IPS-20b (cell line): ENCODE data around the gene RALGPS1.
A peak's percentile ranks its signal among the peaks of the same experiment; 100 is the strongest.

Experiments
- H3K27ac ChIP-seq: one replicate; pipeline ENCODE4 v1.5.1; 2013; ENCODE audit warnings: low read length
- H3K27me3 ChIP-seq: 2 replicates; pipeline ENCODE4 v1.6.1; 2013; ENCODE audit warnings: mild to moderate bottlenecking, low read length, inconsistent platforms; ENCODE audit not compliant: insufficient read depth
- H3K36me3 ChIP-seq: 2 replicates; pipeline ENCODE4 v1.6.1; 2013; ENCODE audit warnings: low read depth, mild to moderate bottlenecking, inconsistent platforms, low read length, moderate library complexity; ENCODE audit not compliant: insufficient read depth
- H3K4me1 ChIP-seq: 2 replicates; pipeline ENCODE4 v1.6.1; 2013; ENCODE audit warnings: mild to moderate bottlenecking, control low read depth, inconsistent platforms, low read length, moderate library complexity; ENCODE audit not compliant: insufficient read depth
- H3K4me3 ChIP-seq: 2 replicates; pipeline ENCODE4 v1.5.1; 2013; ENCODE audit warnings: mild to moderate bottlenecking, low read length, inconsistent platforms
- H3K9ac ChIP-seq: 2 replicates; pipeline ENCODE4 v1.6.1; 2013; ENCODE audit warnings: low read depth, mild to moderate bottlenecking, inconsistent platforms, low read length, moderate library complexity
- H3K9me3 ChIP-seq: 2 replicates; pipeline ENCODE4 v1.6.1; 2013; ENCODE audit warnings: mild to moderate bottlenecking, low read depth, low read length, inconsistent platforms; ENCODE audit not compliant: insufficient read depth

The RALGPS1 gene

DNA sequence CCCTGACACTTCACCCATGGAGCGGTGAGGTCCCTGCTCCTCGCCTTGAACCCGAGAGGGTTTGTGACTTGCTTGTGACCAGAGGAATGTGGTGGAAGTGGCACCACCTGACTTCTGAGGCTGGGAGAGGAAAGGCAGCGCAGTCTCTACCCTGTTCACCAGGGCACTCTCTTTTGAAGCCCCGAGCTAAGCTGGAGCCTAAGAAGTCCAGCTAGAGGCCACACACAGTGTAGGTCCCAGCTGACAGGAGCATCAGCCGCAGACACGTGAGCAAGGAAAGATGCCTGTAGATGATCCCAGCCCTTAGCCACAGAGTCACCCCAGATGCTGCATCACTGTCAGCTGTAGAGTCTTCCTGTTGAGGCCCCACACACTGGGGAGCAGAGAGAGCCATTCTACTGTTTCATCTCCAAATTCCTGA is 209.5 kb downstream of the RALGPS1 start:
- Histone ChIP-seq H3K4me3 (no peak overlapping the region), H3K27me3 (peaks cover 17% of the 10 kb centered on the region; the same call in 1 of the 2 replicates), H3K36me3 (0 out of 2 replicates have a peak, but pooled peaks cover 7% of the 10 kb centered on the region), H3K27ac (no peak overlapping the region), H3K9me3 (no peaks in the 10 kb centered on the region), H3K4me1 (peaks cover 8% of the 10 kb centered on the region), H3K9ac (no peak overlapping the region)

- Histone ChIP-seq H3K4me3 (no peak overlapping the region), H3K4me1 (peaks cover 8% of the 10 kb centered on the region), H3K27ac (no peak overlapping the region), H3K9ac (no peak overlapping the region), H3K36me3 (no peaks in the 10 kb centered on the region), H3K27me3 (peaks cover 17% of the 10 kb centered on the region; the same call in 1 of the 2 replicates), H3K9me3 (no peaks in the 10 kb centered on the region)
These were observed 210.2 kb downstream of the RALGPS1 start for GRCh38 chr9:127124792-127125191.

- H3K36me3 ChIP-seq: no peaks in the 10 kb centered on the region
- H3K9ac ChIP-seq: no peak overlapping the region
- H3K9me3 ChIP-seq: no peaks in the 10 kb centered on the region
- peaks cover 13% of the 10 kb centered on the region for H3K4me1 ChIP-seq
- peaks cover 6% of the 10 kb centered on the region; the same call in 1 of the 2 replicates for H3K27me3 ChIP-seq
- no peak overlapping the region for H3K4me3 ChIP-seq
- no peak overlapping the region for H3K27ac ChIP-seq
These were observed 212.4 kb downstream of the RALGPS1 start for GRCh38 chr9:127126971-127127370.

DNA sequence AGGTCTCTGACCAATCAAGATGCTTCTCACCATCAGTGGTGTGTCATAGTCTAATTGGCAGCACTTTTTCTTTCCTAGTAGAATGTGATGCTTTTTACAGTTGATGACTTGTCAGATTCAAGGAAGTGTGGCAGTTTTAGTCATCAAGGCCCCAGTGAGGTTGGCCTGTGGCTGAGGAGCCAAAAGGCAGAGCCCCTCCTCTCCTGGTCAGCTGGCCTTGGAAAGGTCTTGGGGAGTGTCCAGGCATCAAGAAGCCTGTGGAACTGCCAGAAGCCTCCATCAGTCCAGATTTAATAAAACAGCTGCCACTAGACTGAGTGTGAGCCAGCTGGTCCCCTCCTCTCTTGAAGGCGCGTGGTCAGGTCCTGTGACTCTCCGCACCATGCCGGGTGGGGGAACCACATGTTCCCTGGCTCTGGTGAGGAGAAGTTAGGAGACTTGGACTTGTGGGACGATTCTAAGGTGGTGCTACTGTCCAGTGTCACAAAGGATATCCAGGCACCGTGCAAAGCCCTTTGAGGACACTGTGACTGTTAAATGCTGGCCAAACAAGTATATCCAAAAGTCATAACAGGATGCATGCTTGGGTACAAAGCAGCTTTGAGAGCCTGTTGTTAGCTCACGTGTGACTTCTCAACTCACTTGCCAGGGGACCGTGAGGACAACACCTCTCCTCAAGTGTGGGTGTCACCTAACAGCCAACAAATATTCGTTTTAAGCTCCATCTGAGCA is 213.9 kb downstream of the RALGPS1 start:
- Histone ChIP-seq H3K9me3 (no peaks in the 10 kb centered on the region), H3K27ac (no peak overlapping the region), H3K36me3 (no peaks in the 10 kb centered on the region), H3K9ac (no peak overlapping the region), H3K4me1 (peaks cover 20% of the 10 kb centered on the region), H3K4me3 (no peak overlapping the region), H3K27me3 (no peaks in the 10 kb centered on the region)

- H3K36me3 ChIP-seq: no peaks in the 10 kb centered on the region
- H3K9me3 ChIP-seq: no peaks in the 10 kb centered on the region
- no peak overlapping the region for H3K4me3 ChIP-seq
- H3K27ac ChIP-seq: no peak overlapping the region
- H3K4me1 ChIP-seq: peaks cover 21% of the 10 kb centered on the region
- H3K27me3 ChIP-seq: no peaks in the 10 kb centered on the region
- no peak overlapping the region for H3K9ac ChIP-seq
These were observed 214.6 kb downstream of the RALGPS1 start for GRCh38 chr9:127129073-127129717.

GRCh38 chr9:127129718-127130085 is 215.1 kb downstream of the RALGPS1 start:
- Histone ChIP-seq H3K27ac (no peak overlapping the region), H3K9ac (no peak overlapping the region), H3K27me3 (no peaks in the 10 kb centered on the region), H3K9me3 (no peaks in the 10 kb centered on the region), H3K4me1 (peaks cover 21% of the 10 kb centered on the region), H3K4me3 (no peak overlapping the region), H3K36me3 (no peaks in the 10 kb centered on the region)

DNA sequence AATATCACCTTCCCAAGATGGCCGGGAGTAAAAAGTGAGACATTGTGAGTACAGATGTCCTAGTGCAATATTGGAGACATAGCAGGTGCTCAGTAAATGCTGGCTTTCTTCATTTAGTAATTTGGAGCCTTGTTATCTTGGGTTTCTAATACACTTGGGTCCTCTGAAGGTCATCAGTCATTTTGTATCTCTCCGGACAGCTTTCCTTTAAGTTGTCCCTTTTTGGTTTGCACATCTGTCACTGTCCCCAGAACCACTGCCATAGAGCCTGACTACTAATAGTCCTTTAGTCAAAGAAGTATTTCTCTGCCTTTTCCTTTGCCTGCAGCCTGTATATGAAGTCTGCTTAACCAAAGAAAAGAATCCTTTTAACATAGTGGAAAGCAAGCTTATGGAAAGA is 215.7 kb downstream of the RALGPS1 start:
- H3K27me3 ChIP-seq: no peaks in the 10 kb centered on the region

GRCh38 chr9:127130661-127131538 is 216.3 kb downstream of the RALGPS1 start:
- Histone ChIP-seq H3K36me3 (no peaks in the 10 kb centered on the region), H3K27ac (no peak overlapping the region), H3K27me3 (no peaks in the 10 kb centered on the region), H3K9ac (0 out of 2 replicates have a peak overlapping the region, but pooled peaks have one; percentile 8), H3K4me1 (peaks cover 21% of the 10 kb centered on the region), H3K4me3 (no peak overlapping the region), H3K9me3 (no peaks in the 10 kb centered on the region)

More for the DNA sequence above, 215.7 kb downstream of the RALGPS1 start:
- Histone ChIP-seq H3K4me3 (no peak overlapping the region), H3K4me1 (peaks cover 21% of the 10 kb centered on the region), H3K9ac (no peak overlapping the region), H3K9me3 (no peaks in the 10 kb centered on the region), H3K27ac (no peak overlapping the region), H3K36me3 (no peaks in the 10 kb centered on the region)

- H3K4me1 ChIP-seq: peaks cover 21% of the 10 kb centered on the region
- H3K9ac ChIP-seq: no peak overlapping the region
- H3K36me3 ChIP-seq: no peaks in the 10 kb centered on the region
- no peak overlapping the region for H3K4me3 ChIP-seq
- no peak overlapping the region for H3K27ac ChIP-seq
- no peaks in the 10 kb centered on the region for H3K9me3 ChIP-seq
- no peaks in the 10 kb centered on the region for H3K27me3 ChIP-seq
These were observed 217.3 kb downstream of the RALGPS1 start for GRCh38 chr9:127131871-127132270.

GRCh38 chr9:127132375-127132774 is 217.8 kb downstream of the RALGPS1 start:
- Histone ChIP-seq H3K4me3 (no peak overlapping the region), H3K27me3 (no peaks in the 10 kb centered on the region), H3K27ac (no peak overlapping the region), H3K36me3 (no peaks in the 10 kb centered on the region), H3K9me3 (no peaks in the 10 kb centered on the region), H3K9ac (no peak overlapping the region), H3K4me1 (peaks cover 21% of the 10 kb centered on the region)

- Histone ChIP-seq H3K27ac (no peak overlapping the region), H3K27me3 (no peaks in the 10 kb centered on the region), H3K36me3 (no peaks in the 10 kb centered on the region), H3K9me3 (no peaks in the 10 kb centered on the region), H3K4me3 (no peak overlapping the region), H3K9ac (no peak overlapping the region), H3K4me1 (peaks cover 21% of the 10 kb centered on the region)
These were observed 218.5 kb downstream of the RALGPS1 start for GRCh38 chr9:127132921-127133647.
